Measurements from ENCODE around the gene CCDC170. TPM values are rescaled to one million over a fixed set of nuclear protein-coding genes. Genes with fewer than 3 reads are reported as not detected.

CCDC170 gene, protein sequence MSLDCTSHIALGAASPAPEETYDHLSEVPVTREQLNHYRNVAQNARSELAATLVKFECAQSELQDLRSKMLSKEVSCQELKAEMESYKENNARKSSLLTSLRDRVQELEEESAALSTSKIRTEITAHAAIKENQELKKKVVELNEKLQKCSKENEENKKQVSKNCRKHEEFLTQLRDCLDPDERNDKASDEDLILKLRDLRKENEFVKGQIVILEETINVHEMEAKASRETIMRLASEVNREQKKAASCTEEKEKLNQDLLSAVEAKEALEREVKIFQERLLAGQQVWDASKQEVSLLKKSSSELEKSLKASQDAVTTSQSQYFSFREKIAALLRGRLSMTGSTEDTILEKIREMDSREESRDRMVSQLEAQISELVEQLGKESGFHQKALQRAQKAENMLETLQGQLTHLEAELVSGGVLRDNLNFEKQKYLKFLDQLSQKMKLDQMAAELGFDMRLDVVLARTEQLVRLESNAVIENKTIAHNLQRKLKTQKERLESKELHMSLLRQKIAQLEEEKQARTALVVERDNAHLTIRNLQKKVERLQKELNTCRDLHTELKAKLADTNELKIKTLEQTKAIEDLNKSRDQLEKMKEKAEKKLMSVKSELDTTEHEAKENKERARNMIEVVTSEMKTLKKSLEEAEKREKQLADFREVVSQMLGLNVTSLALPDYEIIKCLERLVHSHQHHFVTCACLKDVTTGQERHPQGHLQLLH
- 0.02 to 0.28 TPM (median 0.03 TPM) in 5 replicates for total RNA-seq (2022; extraction: Qiagen RNA extraction)

DNA sequence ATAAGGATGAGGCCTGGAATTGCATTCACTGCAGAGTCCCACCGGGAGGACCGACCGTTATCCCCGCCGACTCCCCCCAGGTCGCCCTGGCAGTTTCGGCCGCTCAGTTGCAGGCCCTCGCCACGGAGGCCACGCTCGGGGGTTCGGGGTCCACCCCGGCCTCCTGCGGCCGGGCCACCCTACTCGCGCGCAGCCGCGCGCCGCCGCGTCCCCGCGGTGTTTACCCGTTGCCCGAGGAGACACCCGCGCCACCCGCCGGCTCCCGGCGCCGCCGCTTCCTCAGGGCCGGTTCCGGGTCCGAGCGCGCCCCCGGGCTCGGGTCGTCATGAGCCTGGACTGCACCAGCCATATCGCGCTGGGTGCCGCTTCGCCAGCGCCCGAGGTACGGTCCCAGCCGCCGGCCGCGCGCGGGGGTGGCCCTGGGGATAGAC lies at the start of gene CCDC170:
Gene CCDC170 (plus strand): TSS at position 214 of the 431 bp plus-strand sequence. CDS start 112 bp downstream, at position 326.

GRCh38 chr6:151451950-151452749 lies 41.7 kb upstream of the CCDC170 start, which contains the start of gene RMND1:
TSS of gene RMND1 (minus strand) at chr6:151452126. CDS start at chr6:151445811, 6,315 bp downstream.

Other genes with a start within 250 kb of the CCDC170 start
- gene ZBTB2, start 102.5 kb upstream of the CCDC170 start, total RNA-seq (2022; extraction: Qiagen RNA extraction) = 13.6 to 16.5 TPM (median 15.3 TPM) in 5 replicates
- gene RMND1, start 41.9 kb upstream of the CCDC170 start, total RNA-seq (2022; extraction: Qiagen RNA extraction) = 12.3 to 14.2 TPM (median 13.3 TPM) in 5 replicates